A549 (cell line): Measurements from ENCODE around the gene GSC2. TPM values are rescaled to one million over a fixed set of nuclear protein-coding genes. Genes with fewer than 3 reads are reported as not detected.

Experiments
- ATAC-seq, 2 experiments: fragments of 200-7000 bp in 1 of 2; fragments of >200 bp in 1 of 2; cut with Nextera tagmentation in 1 of 2; cut with Tn5 transposase in 1 of 2; 3 replicates each; pipeline versions ENCODE4 v1.8.0 to v1.9.1; 2018 to 2020; ENCODE audit warnings: mild to moderate bottlenecking in 1 of 2, moderate library complexity in 1 of 2
- CTCF ChIA-PET: fragments of 300-600 bp; sonication (Branson Sonifier 250); formaldehyde crosslinking; extraction: SDS; loops from one replicate; lab custom pipeline; 2021; ENCODE audit warnings: antibody characterized with exemption, inconsistent platforms; lab: Yijun Ruan, JAX
- POLR2A ChIA-PET: fragments of 350-600 bp; formaldehyde crosslinking; extraction: SDS; loops from one replicate; lab custom pipeline; 2021; ENCODE audit warnings: antibody characterized with exemption, inconsistent platforms; lab: Yijun Ruan, JAX
- DNase-seq, 2 experiments: peaks; one replicate each; pipeline versions ENCODE4 v3.0.0 to v3.0.0-alpha.2; 2011 to 2016; ENCODE audit warnings: low read depth in 1 of 2, low spot score in 1 of 2
- FAIRE-seq: peaks from 2 replicates; lab custom pipeline; 2011; peaks lifted over from hg19 to GRCh38; lab: Jason Lieb, UNC
- H3K27ac ChIP-seq, 2 experiments: fragments of >200 bp; sonication (Bioruptor Twin); formaldehyde crosslinking; 3 replicates each; pipeline ENCODE4 v1.5.1; 2016 to 2017
- H3K4me1 ChIP-seq: fragments of >200 bp; sonication (Bioruptor Twin); formaldehyde crosslinking; 3 replicates; pipeline ENCODE4 v1.6.1; 2016
- H3K4me2 ChIP-seq: fragments of >200 bp; sonication (Bioruptor Twin); formaldehyde crosslinking; 3 replicates; pipeline ENCODE4 v1.6.1; 2016
- H3K4me3 ChIP-seq: fragments of >200 bp; sonication (Bioruptor Twin); formaldehyde crosslinking; 3 replicates; pipeline ENCODE4 v1.5.1; 2016
- H3K9me3 ChIP-seq: fragments of >200 bp; sonication (Bioruptor Twin); formaldehyde crosslinking; 3 replicates; pipeline ENCODE4 v1.6.1; 2016
- CBX2 ChIP-seq: fragments of 200-600 bp; sonication (generic); IDR thresholded peaks from 2 replicates; pipeline ENCODE4 v1.6.1; 2016; ENCODE audit warnings: low read depth, mild to moderate bottlenecking, borderline replicate concordance
- CBX8 ChIP-seq: fragments of 200-600 bp; sonication (generic); IDR thresholded peaks from 2 replicates; pipeline ENCODE4 v1.6.1; 2016
- CEBPB ChIP-seq, 2 experiments: fragments of >200 bp in 1 of 2; sonication (Bioruptor Twin) in 1 of 2; formaldehyde crosslinking in 1 of 2; IDR thresholded peaks; 2 replicates each; pipeline ENCODE4 v1.6.1; 2012 to 2016
- E2F6 ChIP-seq: IDR thresholded peaks from 2 replicates; pipeline ENCODE4 v1.6.1; 2012; ENCODE audit warnings: low read depth, borderline replicate concordance
- HDAC2 ChIP-seq: fragments of 200-600 bp; sonication (generic); IDR thresholded peaks from 2 replicates; pipeline ENCODE4 v1.6.1; 2016
- HEYL ChIP-seq: fragments of 250-450 bp; sonication (Bioruptor Pico); IDR thresholded peaks from 2 replicates; pipeline ENCODE4 v1.8.0; 2021; ENCODE audit warnings: mild to moderate bottlenecking, moderate library complexity
- HOXA7 ChIP-seq: fragments of 250-450 bp; sonication (Bioruptor Pico); IDR thresholded peaks from 2 replicates; pipeline ENCODE4 v1.5.0; 2020; ENCODE audit warnings: mild to moderate bottlenecking, moderate library complexity
- HOXB13 ChIP-seq: fragments of 250-450 bp; sonication (Bioruptor Pico); IDR thresholded peaks from 2 replicates; pipeline ENCODE4 v1.5.0; 2020; ENCODE audit warnings: low read depth, mild to moderate bottlenecking, moderate library complexity
- HOXB5 ChIP-seq: fragments of 250-450 bp; sonication (Bioruptor Pico); IDR thresholded peaks from 2 replicates; pipeline ENCODE4 v1.5.0; 2020; ENCODE audit warnings: mild to moderate bottlenecking, moderate library complexity
- KDM1A ChIP-seq: fragments of 200-600 bp; sonication (generic); IDR thresholded peaks from 2 replicates; pipeline ENCODE4 v1.6.1; 2016; ENCODE audit warnings: low read depth, mild to moderate bottlenecking
- KDM5A ChIP-seq: fragments of 200-600 bp; sonication (generic); IDR thresholded peaks from 2 replicates; pipeline ENCODE4 v1.6.1; 2016; ENCODE audit warnings: antibody characterized with exemption, mild to moderate bottlenecking
- PHF8 ChIP-seq: fragments of 200-600 bp; sonication (generic); IDR thresholded peaks from 2 replicates; pipeline ENCODE4 v1.6.1; 2016; ENCODE audit warnings: low read depth, mild to moderate bottlenecking, antibody characterized with exemption, moderate library complexity, borderline replicate concordance
- RAD21 ChIP-seq, 2 experiments: fragments of >200 bp in 1 of 2; sonication (Bioruptor Twin) in 1 of 2; formaldehyde crosslinking in 1 of 2; IDR thresholded peaks in 1 of 2; conservative IDR thresholded peaks in 1 of 2; 2 replicates in 1 of 2; 3 replicates in 1 of 2; pipeline ENCODE4 v1.6.1; 2012 to 2018; ENCODE audit warnings: inconsistent platforms in 1 of 2
- RNF2 ChIP-seq: fragments of 200-600 bp; sonication (generic); IDR thresholded peaks from 2 replicates; pipeline ENCODE4 v1.6.1; 2016; ENCODE audit warnings: low read depth, mild to moderate bottlenecking, antibody characterized with exemption, moderate library complexity, borderline replicate concordance
- SMC3 ChIP-seq: fragments of >200 bp; sonication (Bioruptor Twin); formaldehyde crosslinking; IDR thresholded peaks from 3 replicates; pipeline ENCODE4 v1.6.1; 2018; ENCODE audit warnings: inconsistent platforms
- SREBF2 ChIP-seq: fragments of 450-650 bp; IDR thresholded peaks from 2 replicates; pipeline ENCODE4 v1.6.1; 2014; ENCODE audit warnings: mild to moderate bottlenecking, moderate library complexity
- TFCP2L1 ChIP-seq: fragments of 250-450 bp; sonication (Bioruptor Pico); IDR thresholded peaks from 2 replicates; pipeline ENCODE4 v1.5.0; 2021; ENCODE audit warnings: mild to moderate bottlenecking
- ZC3H11A ChIP-seq: fragments of 450-650 bp; IDR thresholded peaks from 2 replicates; pipeline ENCODE4 v1.6.1; 2014; ENCODE audit warnings: antibody characterized with exemption, mild to moderate bottlenecking
- ZSCAN20 ChIP-seq: fragments of 250-450 bp; sonication (Bioruptor Pico); IDR thresholded peaks from 2 replicates; pipeline ENCODE4 v1.8.0; 2022; ENCODE audit warnings: mild to moderate bottlenecking, moderate library complexity
- WGBS: methylation state at CpG from one replicate; pipeline ENCODE4 v1.1.6; 2017; ENCODE audit errors: missing lambda C conversion rate; 5-methylcytosine and 5-hydroxymethylcytosine counted together
- polyA plus RNA-seq, 4 experiments: library from polyadenylated mRNA; depleted of rRNA in 3 of 4; stranded (reverse); fragments of >200 nt; fragmentation: RNase III in 1 of 4; extraction: RNeasy Plus Mini Kit Qiagen cat#74134 plus additional on column Dnase treatment in 1 of 4; gene quantifications; 2 replicates in 3 of 4; 3 replicates in 1 of 4; pipeline ENCODE4 v1.2.3, GENCODE V29; 2011 to 2017
- TF ChIP-seq, protein P1 (sequence below): fragments of >200 bp; sonication (Bioruptor Twin); formaldehyde crosslinking; IDR thresholded peaks from 2 replicates; pipeline ENCODE4 v1.6.1; 2016
- TF ChIP-seq, protein P2 (sequence below): IDR thresholded peaks from 2 replicates; pipeline ENCODE4 v1.6.1; 2012
- TF ChIP-seq, protein P3 (sequence below): fragments of 250-450 bp; sonication (Bioruptor Pico); IDR thresholded peaks from 2 replicates; pipeline ENCODE4 v1.5.0; 2021; ENCODE audit warnings: mild to moderate bottlenecking, moderate library complexity, borderline replicate concordance

GSC2 gene
- polyA plus RNA-seq, 2 of the 4 experiments (the other 2 are of a cell fraction) = not detected

- TF ChIP-seq KDM5A = no peak
- TF ChIP-seq, protein P1, sequence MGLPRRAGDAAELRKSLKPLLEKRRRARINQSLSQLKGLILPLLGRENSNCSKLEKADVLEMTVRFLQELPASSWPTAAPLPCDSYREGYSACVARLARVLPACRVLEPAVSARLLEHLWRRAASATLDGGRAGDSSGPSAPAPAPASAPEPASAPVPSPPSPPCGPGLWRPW = no peak
- no peak overlapping the region for H3K4me2 ChIP-seq
- no peak overlapping the region for H3K27ac ChIP-seq
- DNase-seq = no peak
- no peak for ATAC-seq
- 89% methylated on average over 3 of the region's 3 CpGs for WGBS
- H3K9me3 ChIP-seq = no peaks in the 10 kb centered on the region
- no peak for FAIRE-seq
- H3K4me1 ChIP-seq = peaks cover 15% of the 10 kb centered on the region; the same call in 2 of the 3 replicates
- no peak overlapping the region for H3K4me3 ChIP-seq
- ChIA-PET POLR2A (interaction anchor here (1.4 kb wide), 1 partner anchor 10 kb away, joined by 4 read pairs; the partner anchor contains the start of gene DGCR2), CTCF (interaction anchor here (0.9 to 1.0 kb wide), 3 partner anchors 11 to 21 kb away, joined by 3 to 4 read pairs (median 3); partner anchors contain the start of gene DGCR2)
Observed at GRCh38 chr22:19111584-19111983, 38.5 kb downstream of the GSC2 start.

DNA sequence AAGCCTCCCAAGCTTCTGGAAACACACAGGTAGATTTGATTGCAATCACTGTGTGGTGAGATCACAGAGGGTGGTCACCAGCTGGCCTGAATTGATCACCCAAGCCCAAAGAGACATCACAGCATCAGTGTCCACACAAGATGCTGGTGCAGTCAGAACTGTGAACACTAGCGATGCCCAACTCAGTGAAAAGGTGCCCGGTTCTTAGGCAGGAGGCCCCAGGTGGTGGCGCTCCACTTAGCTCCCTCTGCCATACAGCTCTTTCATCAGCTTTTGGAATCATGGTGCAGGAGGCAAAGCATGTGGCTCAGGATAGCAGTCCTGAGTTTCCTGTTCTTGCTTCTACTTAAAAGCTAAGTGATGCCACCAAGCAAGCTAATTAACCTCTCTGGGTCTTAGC is 39.0 kb downstream of the GSC2 start:
- Histone ChIP-seq H3K27ac (no peak overlapping the region), H3K4me2 (no peak overlapping the region), H3K9me3 (no peaks in the 10 kb centered on the region), H3K4me1 (peaks cover 15% of the 10 kb centered on the region; the same call in 2 of the 3 replicates), H3K4me3 (no peak overlapping the region)
- CTCF ChIA-PET = interaction anchor here (0.9 to 1.2 kb wide), 4 partner anchors 8 to 20 kb away, joined by 3 to 4 read pairs (median 4); partner anchors contain the start of gene DGCR2
- FAIRE-seq (no peak), ATAC-seq (no peak), DNase-seq (no peak)
- WGBS = 97% methylated on average over 3 of the region's 3 CpGs
- POLR2A ChIA-PET = interaction anchor here (1.4 kb wide), 1 partner anchor 11 kb away, joined by 4 read pairs; the partner anchor contains the start of gene DGCR2
- TF ChIP-seq CBX2 = no peak
- TF ChIP-seq CBX8 = no peak
- TF ChIP-seq RAD21 (conservative IDR thresholded peaks at IDR 0.05 in 1 of 2, IDR thresholded peaks at IDR 0.05 in 1 of 2) = no peak
- no peak for TF ChIP-seq HEYL (CRISPR knock-in tag)
- TF ChIP-seq, protein P2, sequence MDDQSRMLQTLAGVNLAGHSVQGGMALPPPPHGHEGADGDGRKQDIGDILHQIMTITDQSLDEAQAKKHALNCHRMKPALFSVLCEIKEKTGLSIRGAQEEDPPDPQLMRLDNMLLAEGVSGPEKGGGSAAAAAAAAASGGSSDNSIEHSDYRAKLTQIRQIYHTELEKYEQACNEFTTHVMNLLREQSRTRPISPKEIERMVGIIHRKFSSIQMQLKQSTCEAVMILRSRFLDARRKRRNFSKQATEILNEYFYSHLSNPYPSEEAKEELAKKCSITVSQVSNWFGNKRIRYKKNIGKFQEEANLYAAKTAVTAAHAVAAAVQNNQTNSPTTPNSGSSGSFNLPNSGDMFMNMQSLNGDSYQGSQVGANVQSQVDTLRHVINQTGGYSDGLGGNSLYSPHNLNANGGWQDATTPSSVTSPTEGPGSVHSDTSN = no peak
- TF ChIP-seq PHF8 = no peak
- TF ChIP-seq ZSCAN20 (CRISPR knock-in tag) = no peak
- no peak for TF ChIP-seq ZC3H11A
- no peak for TF ChIP-seq HOXA7
- TF ChIP-seq, protein P3, sequence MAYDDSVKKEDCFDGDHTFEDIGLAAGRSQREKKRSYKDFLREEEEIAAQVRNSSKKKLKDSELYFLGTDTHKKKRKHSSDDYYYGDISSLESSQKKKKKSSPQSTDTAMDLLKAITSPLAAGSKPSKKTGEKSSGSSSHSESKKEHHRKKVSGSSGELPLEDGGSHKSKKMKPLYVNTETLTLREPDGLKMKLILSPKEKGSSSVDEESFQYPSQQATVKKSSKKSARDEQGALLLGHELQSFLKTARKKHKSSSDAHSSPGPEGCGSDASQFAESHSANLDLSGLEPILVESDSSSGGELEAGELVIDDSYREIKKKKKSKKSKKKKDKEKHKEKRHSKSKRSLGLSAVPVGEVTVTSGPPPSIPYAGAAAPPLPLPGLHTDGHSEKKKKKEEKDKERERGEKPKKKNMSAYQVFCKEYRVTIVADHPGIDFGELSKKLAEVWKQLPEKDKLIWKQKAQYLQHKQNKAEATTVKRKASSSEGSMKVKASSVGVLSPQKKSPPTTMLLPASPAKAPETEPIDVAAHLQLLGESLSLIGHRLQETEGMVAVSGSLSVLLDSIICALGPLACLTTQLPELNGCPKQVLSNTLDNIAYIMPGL (CRISPR knock-in tag) = no peak
- TF ChIP-seq TFCP2L1 (CRISPR knock-in tag) = no peak
- TF ChIP-seq HOXB5 (CRISPR knock-in tag) = no peak
- no peak for TF ChIP-seq HOXB13 (CRISPR knock-in tag)
- no peak for TF ChIP-seq E2F6
- TF ChIP-seq KDM1A = no peak
- no peak for TF ChIP-seq SMC3
- TF ChIP-seq CEBPB (IDR thresholded peaks at IDR 0.05) = no peak
- TF ChIP-seq RNF2 = no peak
- TF ChIP-seq SREBF2 = no peak
- no peak for TF ChIP-seq HDAC2
